HepG2 (cell line): ENCODE results near the gene PSMD12. TPM values are rescaled to one million over a fixed set of nuclear protein-coding genes. Genes with fewer than 3 reads are reported as not detected.

Source experiments
- MED8 ChIP-seq: sonication (generic); formaldehyde crosslinking; IDR thresholded peaks from 2 replicates; pipeline ENCODE4 v1.8.1; 2023; ENCODE audit warnings: mild to moderate bottlenecking, missing genetic modification reagents; ENCODE audit not compliant: insufficient replicate concordance
- MTF2 ChIP-seq: sonication (generic); formaldehyde crosslinking; IDR thresholded peaks from 2 replicates; pipeline ENCODE4 v1.5.0; 2020; ENCODE audit warnings: missing genetic modification reagents, borderline replicate concordance
- MZF1 ChIP-seq: sonication (generic); formaldehyde crosslinking; IDR thresholded peaks from 2 replicates; pipeline ENCODE4 v1.8.1; 2023; ENCODE audit warnings: mild to moderate bottlenecking, missing genetic modification reagents, borderline replicate concordance
- PHF20 ChIP-seq: sonication (generic); formaldehyde crosslinking; IDR thresholded peaks from 2 replicates; pipeline ENCODE4 v1.5.0; 2020; ENCODE audit warnings: mild to moderate bottlenecking, missing genetic modification reagents
- RORA ChIP-seq: sonication (generic); formaldehyde crosslinking; IDR thresholded peaks from 2 replicates; pipeline ENCODE4 v1.5.0; 2020; ENCODE audit warnings: mild to moderate bottlenecking, missing genetic modification reagents, moderate library complexity
- SOX13 ChIP-seq, 3 experiments: fragments of 450-650 bp in 1 of 3; sonication (generic) in 1 of 3; formaldehyde crosslinking in 1 of 3; IDR thresholded peaks in 2 of 3; conservative IDR thresholded peaks in 1 of 3; 2 replicates each; pipeline versions ENCODE4 v1.5.0 to v1.6.1; 2016 to 2020; ENCODE audit warnings: antibody characterized with exemption in 1 of 3, mild to moderate bottlenecking in 1 of 3, missing compliant biosample characterization in 1 of 3, missing genetic modification reagents in 1 of 3, moderate library complexity in 1 of 3
- SP4 ChIP-seq: sonication (generic); formaldehyde crosslinking; IDR thresholded peaks from 2 replicates; pipeline ENCODE4 v1.8.1; 2023; ENCODE audit warnings: mild to moderate bottlenecking, missing genetic modification reagents
- SRSF9 ChIP-seq: fragments of 200-400 bp; formaldehyde crosslinking; IDR thresholded peaks from 2 replicates; pipeline ENCODE4 v1.6.1; 2018; ENCODE audit warnings: borderline replicate concordance, mild to moderate bottlenecking, low read depth, low read length; ENCODE audit not compliant: insufficient read depth, poor library complexity, severe bottlenecking
- TOPORS ChIP-seq: sonication (generic); formaldehyde crosslinking; IDR thresholded peaks from 2 replicates; pipeline ENCODE4 v1.8.0; 2023; ENCODE audit warnings: mild to moderate bottlenecking, missing genetic modification reagents
- ZBTB26 ChIP-seq: IDR thresholded peaks from 2 replicates; pipeline ENCODE4 v1.6.1; 2016; ENCODE audit warnings: missing compliant biosample characterization, missing genetic modification reagents, borderline replicate concordance
- ZBTB7B ChIP-seq: sonication (generic); formaldehyde crosslinking; IDR thresholded peaks from 2 replicates; pipeline ENCODE4 v1.4.0; 2020; ENCODE audit warnings: missing genetic modification reagents
- ZFP37 ChIP-seq: sonication (generic); formaldehyde crosslinking; IDR thresholded peaks from 2 replicates; pipeline ENCODE4 v1.4.0; 2020; ENCODE audit warnings: missing genetic modification reagents, borderline replicate concordance
- ZKSCAN1 ChIP-seq: fragments of 150-350 bp; IDR thresholded peaks from 2 replicates; pipeline ENCODE4 v1.6.1; 2014; ENCODE audit warnings: low read length
- ZNF644 ChIP-seq: IDR thresholded peaks from 2 replicates; pipeline ENCODE4 v1.6.1; 2016; ENCODE audit warnings: low read depth
- ZNF678 ChIP-seq: sonication (generic); formaldehyde crosslinking; IDR thresholded peaks from 2 replicates; pipeline ENCODE4 v1.4.0; 2020; ENCODE audit warnings: mild to moderate bottlenecking, missing genetic modification reagents
- polyA plus RNA-seq, 8 experiments: library from polyadenylated mRNA; depleted of rRNA in 3 of 8; stranded (reverse) in 7 of 8; unstranded in 1 of 8; fragments of >200 nt; fragmentation: Illumina TruSeq in 4 of 8; extraction: Trizol in 4 of 8; gene quantifications; 2 replicates each; pipeline versions ENCODE4 v1.2.1 to v1.2.3, GENCODE V29; 2011 to 2016; ENCODE audit warnings: low read depth in 4 of 8, missing spikeins in 1 of 8, mixed read lengths in 1 of 8; ENCODE audit not compliant: insufficient read depth in 1 of 8
- total RNA-seq, 5 experiments: library from RNA; depleted of rRNA; stranded (reverse); fragments of >200 nt; fragmentation: Illumina TruSeq; extraction: Trizol; gene quantifications; 2 replicates each; pipeline ENCODE4 v1.2.3, GENCODE V29; 2016; ENCODE audit warnings: low read depth in 1 of 5
- TF ChIP-seq, protein P1 (sequence below): sonication (generic); formaldehyde crosslinking; IDR thresholded peaks from 2 replicates; pipeline ENCODE4 v1.4.0; 2020; ENCODE audit warnings: missing genetic modification reagents, mild to moderate bottlenecking, borderline replicate concordance
- TF ChIP-seq, protein P2 (sequence below): sonication (generic); formaldehyde crosslinking; IDR thresholded peaks from 2 replicates; pipeline ENCODE4 v1.4.0; 2020; ENCODE audit warnings: low read depth, mild to moderate bottlenecking, missing genetic modification reagents
- TF ChIP-seq, protein P3 (sequence below): sonication (generic); formaldehyde crosslinking; IDR thresholded peaks from 2 replicates; pipeline ENCODE4 v1.5.0; 2020; ENCODE audit warnings: missing genetic modification reagents
- TF ChIP-seq, protein P4 (sequence below): IDR thresholded peaks from 2 replicates; pipeline ENCODE4 v1.6.1; 2018; ENCODE audit warnings: missing genetic modification reagents, mild to moderate bottlenecking, missing compliant biosample characterization

PSMD12 gene
- total and polyA plus RNA-seq, 2 of the 13 experiments (the other 11 are each of a cell fraction or from before 2014, with no cell fraction given): 27.4 to 71.7 TPM

GRCh38 chr17:67366193-67367157, at the start of gene PSMD12 (continued):
- TF ChIP-seq, protein P1, sequence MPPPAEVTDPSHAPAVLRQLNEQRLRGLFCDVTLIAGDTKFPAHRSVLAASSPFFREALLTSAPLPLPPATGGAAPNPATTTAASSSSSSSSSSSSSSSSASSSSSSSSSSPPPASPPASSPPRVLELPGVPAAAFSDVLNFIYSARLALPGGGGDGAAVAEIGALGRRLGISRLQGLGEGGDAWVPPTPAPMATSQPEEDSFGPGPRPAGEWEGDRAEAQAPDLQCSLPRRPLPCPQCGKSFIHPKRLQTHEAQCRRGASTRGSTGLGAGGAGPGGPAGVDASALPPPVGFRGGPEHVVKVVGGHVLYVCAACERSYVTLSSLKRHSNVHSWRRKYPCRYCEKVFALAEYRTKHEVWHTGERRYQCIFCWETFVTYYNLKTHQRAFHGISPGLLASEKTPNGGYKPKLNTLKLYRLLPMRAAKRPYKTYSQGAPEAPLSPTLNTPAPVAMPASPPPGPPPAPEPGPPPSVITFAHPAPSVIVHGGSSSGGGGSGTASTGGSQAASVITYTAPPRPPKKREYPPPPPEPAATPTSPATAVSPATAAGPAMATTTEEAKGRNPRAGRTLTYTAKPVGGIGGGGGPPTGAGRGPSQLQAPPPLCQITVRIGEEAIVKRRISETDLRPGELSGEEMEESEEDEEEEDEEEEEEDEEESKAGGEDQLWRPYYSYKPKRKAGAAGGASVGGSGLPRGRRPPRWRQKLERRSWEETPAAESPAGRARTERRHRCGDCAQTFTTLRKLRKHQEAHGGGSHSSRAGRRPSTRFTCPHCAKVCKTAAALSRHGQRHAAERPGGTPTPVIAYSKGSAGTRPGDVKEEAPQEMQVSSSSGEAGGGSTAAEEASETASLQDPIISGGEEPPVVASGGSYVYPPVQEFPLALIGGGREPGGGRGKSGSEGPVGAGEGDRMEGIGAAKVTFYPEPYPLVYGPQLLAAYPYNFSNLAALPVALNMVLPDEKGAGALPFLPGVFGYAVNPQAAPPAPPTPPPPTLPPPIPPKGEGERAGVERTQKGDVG (CRISPR knock-in tag): peak; percentile 88
- TF ChIP-seq, protein P2, sequence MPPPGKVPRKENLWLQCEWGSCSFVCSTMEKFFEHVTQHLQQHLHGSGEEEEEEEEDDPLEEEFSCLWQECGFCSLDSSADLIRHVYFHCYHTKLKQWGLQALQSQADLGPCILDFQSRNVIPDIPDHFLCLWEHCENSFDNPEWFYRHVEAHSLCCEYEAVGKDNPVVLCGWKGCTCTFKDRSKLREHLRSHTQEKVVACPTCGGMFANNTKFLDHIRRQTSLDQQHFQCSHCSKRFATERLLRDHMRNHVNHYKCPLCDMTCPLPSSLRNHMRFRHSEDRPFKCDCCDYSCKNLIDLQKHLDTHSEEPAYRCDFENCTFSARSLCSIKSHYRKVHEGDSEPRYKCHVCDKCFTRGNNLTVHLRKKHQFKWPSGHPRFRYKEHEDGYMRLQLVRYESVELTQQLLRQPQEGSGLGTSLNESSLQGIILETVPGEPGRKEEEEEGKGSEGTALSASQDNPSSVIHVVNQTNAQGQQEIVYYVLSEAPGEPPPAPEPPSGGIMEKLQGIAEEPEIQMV (CRISPR knock-in tag): peak; percentile 55; the same call in 1 of the 2 replicates
- TF ChIP-seq, protein P3, sequence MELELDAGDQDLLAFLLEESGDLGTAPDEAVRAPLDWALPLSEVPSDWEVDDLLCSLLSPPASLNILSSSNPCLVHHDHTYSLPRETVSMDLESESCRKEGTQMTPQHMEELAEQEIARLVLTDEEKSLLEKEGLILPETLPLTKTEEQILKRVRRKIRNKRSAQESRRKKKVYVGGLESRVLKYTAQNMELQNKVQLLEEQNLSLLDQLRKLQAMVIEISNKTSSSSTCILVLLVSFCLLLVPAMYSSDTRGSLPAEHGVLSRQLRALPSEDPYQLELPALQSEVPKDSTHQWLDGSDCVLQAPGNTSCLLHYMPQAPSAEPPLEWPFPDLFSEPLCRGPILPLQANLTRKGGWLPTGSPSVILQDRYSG (CRISPR knock-in tag): no peak; the same call in 1 of the 2 replicates
- peak; percentile 89; the same call in 1 of the 2 replicates for TF ChIP-seq MZF1
- 0 out of 2 replicates have a peak, but pooled peaks have one; percentile 88 for TF ChIP-seq ZNF678 (CRISPR knock-in tag)
- no peak for TF ChIP-seq SRSF9
- TF ChIP-seq, protein P4, sequence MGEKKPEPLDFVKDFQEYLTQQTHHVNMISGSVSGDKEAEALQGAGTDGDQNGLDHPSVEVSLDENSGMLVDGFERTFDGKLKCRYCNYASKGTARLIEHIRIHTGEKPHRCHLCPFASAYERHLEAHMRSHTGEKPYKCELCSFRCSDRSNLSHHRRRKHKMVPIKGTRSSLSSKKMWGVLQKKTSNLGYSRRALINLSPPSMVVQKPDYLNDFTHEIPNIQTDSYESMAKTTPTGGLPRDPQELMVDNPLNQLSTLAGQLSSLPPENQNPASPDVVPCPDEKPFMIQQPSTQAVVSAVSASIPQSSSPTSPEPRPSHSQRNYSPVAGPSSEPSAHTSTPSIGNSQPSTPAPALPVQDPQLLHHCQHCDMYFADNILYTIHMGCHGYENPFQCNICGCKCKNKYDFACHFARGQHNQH (CRISPR knock-in tag): peak; percentile 90
- TF ChIP-seq TOPORS (CRISPR knock-in tag): peak; percentile 82; the same call in 1 of the 2 replicates
- TF ChIP-seq ZFP37 (CRISPR knock-in tag): no peak
- peak; percentile 97 for TF ChIP-seq PHF20 (CRISPR knock-in tag)
- TF ChIP-seq ZBTB26 (CRISPR knock-in tag): peak; percentile 89
- TF ChIP-seq SP4 (CRISPR knock-in tag): peak; percentile 88; the same call in 1 of the 2 replicates
- peak; percentile 91 for TF ChIP-seq ZBTB7B (CRISPR knock-in tag)
- no peak for TF ChIP-seq SOX13 (IDR thresholded peaks at IDR 0.05)
- TF ChIP-seq SOX13 (CRISPR knock-in tag; conservative IDR thresholded peaks at IDR 0.05 in 1 of 2, IDR thresholded peaks at IDR 0.05 in 1 of 2): peak in 1 of 2 experiments; percentile 59; a peak in 2 of 4 replicates
- TF ChIP-seq RORA (CRISPR knock-in tag): no peak
- no peak for TF ChIP-seq ZKSCAN1
- peak; percentile 55 for TF ChIP-seq MED8
- TF ChIP-seq MTF2 (CRISPR knock-in tag): no peak; the same call in 1 of the 2 replicates
- TF ChIP-seq ZNF644 (CRISPR knock-in tag): no peak
